ENCODE data around the gene DNMT3B.

DNA sequence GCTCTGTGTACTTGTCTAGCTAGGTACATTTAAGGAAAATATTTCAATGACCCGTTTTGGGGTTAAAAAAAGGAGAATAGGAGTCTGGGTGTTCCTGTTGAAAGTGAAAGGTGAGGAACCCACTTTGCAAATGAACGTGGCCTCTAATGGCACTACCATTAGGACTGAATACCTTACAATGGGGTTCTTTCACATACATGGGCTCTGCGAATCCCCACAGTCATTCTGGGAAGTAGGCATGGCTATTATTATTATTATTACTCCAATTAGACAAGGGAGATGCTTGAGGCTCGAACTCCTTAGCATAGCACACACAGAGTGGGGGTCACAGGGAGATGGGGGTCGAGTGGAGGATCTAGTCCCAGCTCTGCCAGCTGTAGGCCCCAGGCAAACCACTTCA lies 6.0 kb upstream of the DNMT3B start:
- TF ChIP-seq, protein P1, sequence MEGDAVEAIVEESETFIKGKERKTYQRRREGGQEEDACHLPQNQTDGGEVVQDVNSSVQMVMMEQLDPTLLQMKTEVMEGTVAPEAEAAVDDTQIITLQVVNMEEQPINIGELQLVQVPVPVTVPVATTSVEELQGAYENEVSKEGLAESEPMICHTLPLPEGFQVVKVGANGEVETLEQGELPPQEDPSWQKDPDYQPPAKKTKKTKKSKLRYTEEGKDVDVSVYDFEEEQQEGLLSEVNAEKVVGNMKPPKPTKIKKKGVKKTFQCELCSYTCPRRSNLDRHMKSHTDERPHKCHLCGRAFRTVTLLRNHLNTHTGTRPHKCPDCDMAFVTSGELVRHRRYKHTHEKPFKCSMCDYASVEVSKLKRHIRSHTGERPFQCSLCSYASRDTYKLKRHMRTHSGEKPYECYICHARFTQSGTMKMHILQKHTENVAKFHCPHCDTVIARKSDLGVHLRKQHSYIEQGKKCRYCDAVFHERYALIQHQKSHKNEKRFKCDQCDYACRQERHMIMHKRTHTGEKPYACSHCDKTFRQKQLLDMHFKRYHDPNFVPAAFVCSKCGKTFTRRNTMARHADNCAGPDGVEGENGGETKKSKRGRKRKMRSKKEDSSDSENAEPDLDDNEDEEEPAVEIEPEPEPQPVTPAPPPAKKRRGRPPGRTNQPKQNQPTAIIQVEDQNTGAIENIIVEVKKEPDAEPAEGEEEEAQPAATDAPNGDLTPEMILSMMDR (IDR thresholded peaks at IDR 0.05; ENCODE audit: insufficient read depth, low read length), result no peak
- TF ChIP-seq POLR2AphosphoS5 (IDR thresholded peaks at IDR 0.05; ENCODE audit: low read depth) (no peak), REST (IDR thresholded peaks at IDR 0.05; ENCODE audit: insufficient replicate concordance, low read depth) (no peak), GABPA (IDR thresholded peaks at IDR 0.05; ENCODE audit: low read depth) (no peak)
